Panc1 (cell line): ENCODE results near the gene RSPH6A. TPM values are rescaled to one million over a fixed set of nuclear protein-coding genes. Genes with fewer than 3 reads are reported as not detected.

Experiments
- ATAC-seq: fragments of 200-7000 bp; cut with Tn5 transposase; 2 replicates; pipeline ENCODE4 v1.9.1; 2020; ENCODE audit warnings: mild to moderate bottlenecking, moderate library complexity
- BruUV-seq: library from RNA; stranded (reverse); fragments of 400-500 nt; replicated peaks from 2 replicates; lab custom pipeline; 2021; lab: Mats Ljungman, UMichigan
- CTCF ChIA-PET: fragments of 300-600 bp; sonication (Branson Sonifier 250); formaldehyde crosslinking; loops from one replicate; lab custom pipeline; 2022; ENCODE audit warnings: antibody characterized with exemption; lab: Charles Lee
- POLR2A ChIA-PET: fragments of 300-600 bp; sonication (Branson Sonifier 250); formaldehyde crosslinking; loops from one replicate; lab custom pipeline; 2022; ENCODE audit warnings: antibody characterized with exemption; lab: Charles Lee
- DNase-seq: peaks from one replicate; pipeline ENCODE4 v3.0.0-alpha.2; 2010; ENCODE audit warnings: low read depth, low spot score
- H3K27ac ChIP-seq: 2 replicates; pipeline ENCODE4 v1.5.1; 2011; ENCODE audit warnings: mild to moderate bottlenecking, low read length, inconsistent platforms
- H3K27me3 ChIP-seq: fragments of 200-500 bp; sonication (Bioruptor generic); 2 replicates; pipeline ENCODE4 v1.6.0; 2014; ENCODE audit warnings: low read length, inconsistent platforms; ENCODE audit not compliant: control insufficient read depth, insufficient read depth
- H3K36me3 ChIP-seq: fragments of 200-500 bp; sonication (Bioruptor generic); 2 replicates; pipeline ENCODE4 v1.5.1; 2014; ENCODE audit warnings: inconsistent platforms, mild to moderate bottlenecking, low read length, moderate library complexity; ENCODE audit not compliant: control insufficient read depth, insufficient read depth
- H3K4me1 ChIP-seq: 2 replicates; pipeline ENCODE4 v1.5.1; 2011; ENCODE audit warnings: inconsistent platforms, mild to moderate bottlenecking, low read length, moderate library complexity; ENCODE audit not compliant: control insufficient read depth, insufficient read depth
- H3K4me3 ChIP-seq, 2 experiments: 2 replicates each; pipeline ENCODE4 v1.5.1; 2011 to 2012; ENCODE audit warnings: low read depth in 2 of 2, low read length in 2 of 2, mild to moderate bottlenecking in 2 of 2, inconsistent platforms in 1 of 2, moderate library complexity in 1 of 2
- H3K9me3 ChIP-seq: fragments of 200-500 bp; sonication (Bioruptor generic); 2 replicates; pipeline ENCODE4 v1.5.1; 2014; ENCODE audit warnings: low read depth, mild to moderate bottlenecking, inconsistent platforms, low read length, moderate library complexity; ENCODE audit not compliant: control insufficient read depth, insufficient read depth
- POLR2AphosphoS5 ChIP-seq: IDR thresholded peaks from 2 replicates; pipeline ENCODE4 v1.6.1; 2012; ENCODE audit warnings: mild to moderate bottlenecking, low read depth, low read length, moderate library complexity
- SIN3A ChIP-seq: IDR thresholded peaks from 2 replicates; pipeline ENCODE4 v1.6.1; 2012; ENCODE audit warnings: low read depth, mild to moderate bottlenecking, low read length, moderate library complexity, borderline replicate concordance; ENCODE audit not compliant: insufficient read depth
- TCF7L2 ChIP-seq: IDR thresholded peaks from 2 replicates; pipeline ENCODE4 v1.6.1; 2011; ENCODE audit warnings: mild to moderate bottlenecking, low read depth, low read length, inconsistent platforms
- in situ Hi-C: cut with HindIII; loops from 2 replicates; pipeline ENCODE4 v1.10.0; 2016; ENCODE audit warnings: low sequenced_read_pairs, low pct_unique_long_range_greater_than_20kb
- intact Hi-C: fragments of 100-400 bp; cut with micrococcal nuclease; formaldehyde crosslinking; loops from one replicate; pipeline ENCODE4 v1.10.0; 2022; ENCODE audit not compliant: unreplicated experiment
- total RNA-seq: library from RNA; stranded (reverse); gene quantifications from one replicate; pipeline ENCODE4 v1.2.1, GENCODE V29; 2021; ENCODE audit not compliant: unreplicated experiment
- TF ChIP-seq, protein P1 (sequence below): fragments of 450-650 bp; IDR thresholded peaks from 2 replicates; pipeline ENCODE4 v1.5.1; 2017; ENCODE audit warnings: mild to moderate bottlenecking
- TF ChIP-seq, protein P2 (sequence below), 2 experiments: IDR thresholded peaks; 2 replicates each; pipeline ENCODE4 v1.6.1; 2011 to 2012; ENCODE audit warnings: low read depth in 2 of 2, control low read depth in 1 of 2, low read length in 1 of 2, mild to moderate bottlenecking in 1 of 2, moderate library complexity in 1 of 2; ENCODE audit not compliant: insufficient read depth in 1 of 2

Gene RSPH6A
- total RNA-seq, 1 experiment from 2014 or later, result not detected

DNA sequence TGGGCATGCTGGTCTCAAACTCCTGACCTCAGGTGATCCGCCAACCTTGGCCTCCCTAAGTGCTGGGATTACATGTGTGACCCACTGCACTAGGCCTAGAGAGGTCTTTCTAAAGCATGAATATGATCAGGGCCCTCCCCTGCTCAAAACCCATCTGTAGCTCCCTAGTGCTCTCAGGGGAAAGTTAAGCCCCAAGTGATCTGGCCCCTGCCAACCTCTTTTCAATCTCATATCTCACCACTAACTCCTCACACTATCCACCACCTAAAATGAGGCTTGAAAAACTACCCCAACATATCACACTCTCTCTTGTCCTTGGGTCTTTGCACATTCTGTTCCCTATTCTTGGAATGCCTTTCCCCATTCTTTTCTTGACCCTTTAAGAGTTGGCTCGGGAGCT lies 20.5 kb downstream of the RSPH6A start:
- no peak overlapping the region for H3K4me3 ChIP-seq
- H3K36me3 ChIP-seq, result no peaks in the 10 kb centered on the region; the same call in 1 of the 2 replicates
- TF ChIP-seq, protein P1, sequence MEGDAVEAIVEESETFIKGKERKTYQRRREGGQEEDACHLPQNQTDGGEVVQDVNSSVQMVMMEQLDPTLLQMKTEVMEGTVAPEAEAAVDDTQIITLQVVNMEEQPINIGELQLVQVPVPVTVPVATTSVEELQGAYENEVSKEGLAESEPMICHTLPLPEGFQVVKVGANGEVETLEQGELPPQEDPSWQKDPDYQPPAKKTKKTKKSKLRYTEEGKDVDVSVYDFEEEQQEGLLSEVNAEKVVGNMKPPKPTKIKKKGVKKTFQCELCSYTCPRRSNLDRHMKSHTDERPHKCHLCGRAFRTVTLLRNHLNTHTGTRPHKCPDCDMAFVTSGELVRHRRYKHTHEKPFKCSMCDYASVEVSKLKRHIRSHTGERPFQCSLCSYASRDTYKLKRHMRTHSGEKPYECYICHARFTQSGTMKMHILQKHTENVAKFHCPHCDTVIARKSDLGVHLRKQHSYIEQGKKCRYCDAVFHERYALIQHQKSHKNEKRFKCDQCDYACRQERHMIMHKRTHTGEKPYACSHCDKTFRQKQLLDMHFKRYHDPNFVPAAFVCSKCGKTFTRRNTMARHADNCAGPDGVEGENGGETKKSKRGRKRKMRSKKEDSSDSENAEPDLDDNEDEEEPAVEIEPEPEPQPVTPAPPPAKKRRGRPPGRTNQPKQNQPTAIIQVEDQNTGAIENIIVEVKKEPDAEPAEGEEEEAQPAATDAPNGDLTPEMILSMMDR, result no peak
- TF ChIP-seq, protein P2, sequence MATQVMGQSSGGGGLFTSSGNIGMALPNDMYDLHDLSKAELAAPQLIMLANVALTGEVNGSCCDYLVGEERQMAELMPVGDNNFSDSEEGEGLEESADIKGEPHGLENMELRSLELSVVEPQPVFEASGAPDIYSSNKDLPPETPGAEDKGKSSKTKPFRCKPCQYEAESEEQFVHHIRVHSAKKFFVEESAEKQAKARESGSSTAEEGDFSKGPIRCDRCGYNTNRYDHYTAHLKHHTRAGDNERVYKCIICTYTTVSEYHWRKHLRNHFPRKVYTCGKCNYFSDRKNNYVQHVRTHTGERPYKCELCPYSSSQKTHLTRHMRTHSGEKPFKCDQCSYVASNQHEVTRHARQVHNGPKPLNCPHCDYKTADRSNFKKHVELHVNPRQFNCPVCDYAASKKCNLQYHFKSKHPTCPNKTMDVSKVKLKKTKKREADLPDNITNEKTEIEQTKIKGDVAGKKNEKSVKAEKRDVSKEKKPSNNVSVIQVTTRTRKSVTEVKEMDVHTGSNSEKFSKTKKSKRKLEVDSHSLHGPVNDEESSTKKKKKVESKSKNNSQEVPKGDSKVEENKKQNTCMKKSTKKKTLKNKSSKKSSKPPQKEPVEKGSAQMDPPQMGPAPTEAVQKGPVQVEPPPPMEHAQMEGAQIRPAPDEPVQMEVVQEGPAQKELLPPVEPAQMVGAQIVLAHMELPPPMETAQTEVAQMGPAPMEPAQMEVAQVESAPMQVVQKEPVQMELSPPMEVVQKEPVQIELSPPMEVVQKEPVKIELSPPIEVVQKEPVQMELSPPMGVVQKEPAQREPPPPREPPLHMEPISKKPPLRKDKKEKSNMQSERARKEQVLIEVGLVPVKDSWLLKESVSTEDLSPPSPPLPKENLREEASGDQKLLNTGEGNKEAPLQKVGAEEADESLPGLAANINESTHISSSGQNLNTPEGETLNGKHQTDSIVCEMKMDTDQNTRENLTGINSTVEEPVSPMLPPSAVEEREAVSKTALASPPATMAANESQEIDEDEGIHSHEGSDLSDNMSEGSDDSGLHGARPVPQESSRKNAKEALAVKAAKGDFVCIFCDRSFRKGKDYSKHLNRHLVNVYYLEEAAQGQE (IDR thresholded peaks at IDR 0.05; ENCODE audit: insufficient read depth in 1 of 2, low read depth in 2 of 2, low read length in 1 of 2), result no peak
- TF ChIP-seq TCF7L2, result no peak
- no peak for TF ChIP-seq SIN3A
- TF ChIP-seq POLR2AphosphoS5, result no peak
- no peaks in the 10 kb centered on the region for H3K27me3 ChIP-seq
- no peak for ATAC-seq
- no peak overlapping the region for H3K27ac ChIP-seq
- no peak for DNase-seq
- ChIA-PET CTCF (no interaction called here), POLR2A (interaction anchor here (0.6 kb wide), 1 partner anchor 155 kb away, joined by 4 read pairs; no protein-coding TSS in a partner anchor)
- no peaks in the 10 kb centered on the region for H3K9me3 ChIP-seq
- no TSS peak for BruUV-seq
- peaks cover 4% of the 10 kb centered on the region; the same call in 1 of the 2 replicates for H3K4me1 ChIP-seq
- intact Hi-C loops (no loop called here), in situ Hi-C loops (no loop called here)

DNA sequence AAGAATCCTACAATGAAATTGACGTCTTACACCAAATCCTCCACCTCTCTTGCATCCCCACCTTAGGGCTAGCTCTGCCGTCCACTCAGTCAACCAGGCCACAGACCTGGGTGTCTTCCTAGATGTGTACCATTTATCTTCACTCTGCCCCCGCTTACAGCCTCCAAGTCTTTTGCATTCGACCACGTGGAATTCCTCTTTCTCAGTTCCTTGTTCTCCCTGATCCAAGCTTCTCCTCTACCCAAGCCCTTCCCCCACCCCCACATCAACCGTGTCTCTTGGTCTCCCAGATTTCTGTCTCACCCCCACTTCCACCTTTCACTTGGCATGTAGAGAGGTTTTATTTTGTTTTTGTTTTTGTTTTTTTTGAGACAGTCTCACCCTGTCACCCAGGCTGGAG lies 21.2 kb downstream of the RSPH6A start:
- intact Hi-C loops (no loop called here), in situ Hi-C loops (no loop called here)
- no peak overlapping the region for H3K27ac ChIP-seq
- ATAC-seq, result no peak
- TF ChIP-seq SIN3A, result no peak
- TF ChIP-seq POLR2AphosphoS5, result no peak
- TF ChIP-seq, protein P1, result no peak
- no peak for TF ChIP-seq TCF7L2
- TF ChIP-seq, protein P2 (IDR thresholded peaks at IDR 0.05; ENCODE audit: insufficient read depth in 1 of 2, low read depth in 2 of 2, low read length in 1 of 2), result no peak
- no peaks in the 10 kb centered on the region for H3K27me3 ChIP-seq
- H3K4me3 ChIP-seq, result no peak overlapping the region
- BruUV-seq, result no TSS peak
- no peaks in the 10 kb centered on the region for H3K4me1 ChIP-seq
- H3K36me3 ChIP-seq, result peaks cover 5% of the 10 kb centered on the region
- ChIA-PET CTCF (no interaction called here), POLR2A (interaction anchor here (0.6 kb wide), 1 partner anchor 288 kb away, joined by 5 read pairs; no protein-coding TSS in a partner anchor)
- no peak for DNase-seq
- H3K9me3 ChIP-seq, result no peaks in the 10 kb centered on the region
